Psoas muscle (tissue), 8 donors: ENCODE data around the gene EXO5. TPM values are rescaled to one million over a fixed set of nuclear protein-coding genes. Genes with fewer than 3 reads are reported as not detected.

Experiments used
- ATAC-seq, 4 donors: fragments of 200-7000 bp; cut with Tn5 transposase; one replicate each; pipeline ENCODE4 v1.9.1; 2020; ENCODE audit warnings: moderate library complexity in 3 of 4, mild to moderate bottlenecking in 2 of 4
- DNase-seq, 2 donors: peaks; one replicate each; pipeline ENCODE4 v3.0.0-alpha.2; 2020
- H3K27ac ChIP-seq: fragments of 200-600 bp; one replicate; pipeline ENCODE4 v1.8.0; 2022
- H3K27me3 ChIP-seq, 3 donors: fragments of 200-600 bp in 1 of 3; one replicate each; pipeline versions ENCODE4 v1.6.1 to v1.8.0; 2013 to 2022; ENCODE audit warnings: low read length in 2 of 3, mild to moderate bottlenecking in 2 of 3, moderate library complexity in 1 of 3; ENCODE audit not compliant: insufficient read depth in 3 of 3
- H3K36me3 ChIP-seq, 2 donors: fragments of 200-600 bp in 1 of 2; one replicate each; pipeline versions ENCODE4 v1.6.1 to v1.8.0; 2013 to 2022; ENCODE audit warnings: low read depth in 1 of 2, mild to moderate bottlenecking in 1 of 2, moderate library complexity in 1 of 2; ENCODE audit not compliant: insufficient read depth in 1 of 2
- H3K4me1 ChIP-seq: fragments of 200-600 bp; one replicate; pipeline ENCODE4 v1.8.0; 2022
- H3K4me3 ChIP-seq: fragments of 200-600 bp; one replicate; pipeline ENCODE4 v1.8.0; 2022; ENCODE audit warnings: mild to moderate bottlenecking
- H3K9me3 ChIP-seq: fragments of 200-600 bp; one replicate; pipeline ENCODE4 v1.8.0; 2022
- CTCF ChIP-seq: fragments of 200-600 bp; IDR thresholded peaks from one replicate; pipeline ENCODE4 v1.8.0; 2022; ENCODE audit warnings: antibody characterized with exemption
- WGBS, 3 donors: extraction: QIAGEN DNeasy Blood & Tissue Kit; methylation state at CpG; one replicate each; pipeline versions ENCODE4 v1.1.6 to v1.1.7; 2013; 5-methylcytosine and 5-hydroxymethylcytosine counted together
- intact Hi-C, 2 donors: fragments of 100-400 bp; cut with DNase I; formaldehyde crosslinking; loops; one replicate each; pipeline versions ENCODE4 v1.11.0 to v1.14.2; 2022
- polyA plus RNA-seq, 3 donors: library from polyadenylated mRNA; stranded (reverse); fragments of 200-250 nt; gene quantifications; one replicate each; pipeline ENCODE4 v1.2.3, GENCODE V29; 2013
- total RNA-seq, 4 donors: library from RNA; stranded (reverse); fragmentation: NEBNext Ultra II Directional in 2 of 4; extraction: Animal tissue kit (Norgen Biotek cat#: 25700) in 2 of 4; gene quantifications; one replicate each; pipeline versions ENCODE4 v1.2.1 to v1.2.4, GENCODE V29; 2021 to 2023
- donor health status: healthy with polysubstance abuse.
- donor health status: DM: no; HTN: no; CAD: no; lungs with moderate emphysema.
- donor health status: Bipolar disorder and iron deficiency.
- donor health status: healthy.
- donor health status: DM: yes; HTN: yes; CAD: no.
- donor health status: DM: no; HTN: no; CAD: no.
- donor health status: DM: no; HTN: no; CAD: no.
- donor health status: DM: yes; HTN: yes; CAD: no.

The EXO5 gene
- total and polyA plus RNA-seq, 7 donors: 2.2 to 8.5 (median 3.2) TPM

- Histone ChIP-seq H3K27me3 (peaks cover 0 to 35% (median 0%) of the 10 kb centered on the region in 3 donors), H3K4me1 (peaks cover 5% of the 10 kb centered on the region), H3K4me3 (peak within 1 kb of the TSS; percentile 78), H3K27ac (peak within 1 kb of the TSS; percentile 30), H3K9me3 (peaks cover 20% of the 10 kb centered on the region), H3K36me3 (no peaks in the 10 kb centered on the region)
- TF ChIP-seq CTCF: no peak
- 0% methylated on average over 47 to 65 of the region's 65 CpGs for WGBS, 3 donors
- peak; percentile 37 to 81 (median 68) for ATAC-seq
- intact Hi-C loops: no loop called here
- peak; percentile 77 to 82 for DNase-seq
These were observed 31.5 kb upstream of the EXO5 start, which contains the start of gene ZFP69 for GRCh38 chr1:40476924-40477677. Gene ZFP69 (plus strand): TSS chr1:40477290. CDS start chr1:40479362, 2,072 bp downstream.

GRCh38 chr1:40477678-40478053 is 30.9 kb upstream of the EXO5 start:
- no peak for TF ChIP-seq CTCF
- H3K4me1 ChIP-seq: peaks cover 5% of the 10 kb centered on the region
- no peaks in the 10 kb centered on the region for H3K36me3 ChIP-seq
- H3K4me3 ChIP-seq: peak overlapping the region; percentile 78
- peaks cover 20% of the 10 kb centered on the region for H3K9me3 ChIP-seq
- peak in 2 of 4 donors; percentile 30 to 32 for ATAC-seq
- intact Hi-C loops: no loop called here
- DNase-seq: no peak
- peaks cover 0 to 35% (median 0%) of the 10 kb centered on the region in 3 donors for H3K27me3 ChIP-seq
- 1 to 2% (median 1%) methylated on average over 17 of the region's 17 CpGs for WGBS, 3 donors
- H3K27ac ChIP-seq: peak overlapping the region; percentile 30

- Histone ChIP-seq H3K36me3 (no peaks in the 10 kb centered on the region), H3K27me3 (peaks cover 0 to 35% (median 0%) of the 10 kb centered on the region in 3 donors), H3K27ac (no peak overlapping the region), H3K4me3 (peak overlapping the region; percentile 78), H3K9me3 (peaks cover 16% of the 10 kb centered on the region), H3K4me1 (peaks cover 5% of the 10 kb centered on the region)
- intact Hi-C loops: no loop called here
- WGBS, 3 donors: 26 to 37% (median 36%) methylated on average over 2 of the region's 2 CpGs
- ATAC-seq: no peak
- no peak for TF ChIP-seq CTCF
- no peak for DNase-seq
These were observed 30.3 kb upstream of the EXO5 start for GRCh38 chr1:40478276-40478675.

- H3K36me3 ChIP-seq: no peaks in the 10 kb centered on the region
- no peak for TF ChIP-seq CTCF
- WGBS, 3 donors: 81 to 89% (median 83%) methylated on average over 4 of the region's 4 CpGs
- ATAC-seq (no peak), DNase-seq (no peak)
- H3K9me3 ChIP-seq: peaks cover 19% of the 10 kb centered on the region
- intact Hi-C loops: no loop called here
- H3K4me3 ChIP-seq: no peak overlapping the region
- H3K27me3 ChIP-seq: peaks cover 0 to 31% (median 0%) of the 10 kb centered on the region in 3 donors
- peaks cover 5% of the 10 kb centered on the region for H3K4me1 ChIP-seq
- H3K27ac ChIP-seq: no peak overlapping the region
These were observed 29.4 kb upstream of the EXO5 start for GRCh38 chr1:40479156-40479555.
